Kidney (tissue), 22 donors: ENCODE measurements around the gene SHBG. TPM values are rescaled to one million over a fixed set of nuclear protein-coding genes. Genes with fewer than 3 reads are reported as not detected.

Source experiments
- DNase-seq, 5 donors: peaks; one replicate each; pipeline ENCODE4 v3.0.0-alpha.2; 2013 to 2020
- FAIRE-seq: peaks from 2 replicates; lab custom pipeline; 2012; peaks lifted over from hg19 to GRCh38; lab: Jason Lieb, UNC
- H3K27ac ChIP-seq, 2 donors: one replicate each; pipeline ENCODE4 v1.7.0; 2013; ENCODE audit warnings: low read depth in 2 of 2, low read length in 2 of 2, inconsistent platforms in 1 of 2
- H3K27me3 ChIP-seq: one replicate; pipeline ENCODE4 v1.7.1; 2013; ENCODE audit warnings: low read length, inconsistent platforms; ENCODE audit not compliant: control insufficient read depth, insufficient read depth
- H3K36me3 ChIP-seq, 3 donors: one replicate each; pipeline versions ENCODE4 v1.7.0 to v1.7.1; 2013; ENCODE audit warnings: low read length in 3 of 3, control low read depth in 1 of 3, inconsistent platforms in 1 of 3; ENCODE audit not compliant: insufficient read depth in 3 of 3, control insufficient read depth in 2 of 3
- H3K4me1 ChIP-seq, 3 donors: one replicate each; pipeline versions ENCODE4 v1.7.0 to v1.7.1; 2013; ENCODE audit warnings: low read length in 3 of 3, inconsistent platforms in 1 of 3, low read depth in 1 of 3; ENCODE audit not compliant: control insufficient read depth in 2 of 3, insufficient read depth in 2 of 3
- H3K4me3 ChIP-seq, 3 donors: one replicate each; pipeline versions ENCODE4 v1.7.0 to v1.8.1; 2013; ENCODE audit warnings: low read length in 3 of 3, control low read depth in 1 of 3, inconsistent platforms in 1 of 3
- H3K9ac ChIP-seq, 3 donors: one replicate each; pipeline versions ENCODE4 v1.7.0 to v1.7.1; 2013; ENCODE audit warnings: low read length in 3 of 3, control low read depth in 1 of 3, inconsistent platforms in 1 of 3
- H3K9me3 ChIP-seq, 3 donors: one replicate each; pipeline versions ENCODE4 v1.7.0 to v1.7.1; 2013; ENCODE audit warnings: low read length in 3 of 3, control low read depth in 1 of 3, inconsistent platforms in 1 of 3; ENCODE audit not compliant: control insufficient read depth in 2 of 3, insufficient read depth in 1 of 3
- CTCF ChIP-seq: IDR thresholded peaks from 3 replicates; pipeline ENCODE4 v1.5.1; 2012; ENCODE audit warnings: mild to moderate bottlenecking, moderate library complexity, borderline replicate concordance; ENCODE audit not compliant: insufficient read depth; ENCODE audit errors: extremely low read depth
- intact Hi-C: fragments of 100-400 bp; cut with DNase I; formaldehyde crosslinking; loops from one replicate; pipeline ENCODE4 v1.11.1; 2022
- long read RNA-seq, 10 donors: library from polyadenylated mRNA in 1 of 10; unstranded in 1 of 10; transcript quantifications; one replicate each; pipeline ENCODE4 v2.0.0 and lab custom pipeline, GENCODE V29; 2021 to 2026
- polyA plus RNA-seq: library from polyadenylated mRNA; stranded (reverse); fragments of 350-450 nt; fragmentation: Illumina TruSeq; extraction: RNeasy Lipid Tissue Mini Kit (QIAGEN cat#74804); gene quantifications from one replicate; pipeline ENCODE4 v1.2.3, GENCODE V29; 2014; ENCODE audit warnings: low read depth, low replicate concordance; ENCODE audit not compliant: insufficient read depth
- total RNA-seq: library from RNA; stranded (reverse); fragmentation: NEBNext Ultra II Directional; extraction: Animal tissue kit (Norgen Biotek cat#: 25700); gene quantifications from one replicate; pipeline ENCODE4 v1.2.1, GENCODE V29; 2021
- donor health status: control.
- donor health status: control.
- donor health status: control.
- donor health status: control.
- donor health status: control.
- donor health status: DM: yes; HTN: yes; CAD: no.
- donor health status: Normal renal cell carcinoma (clear cell type).

SHBG gene, protein sequence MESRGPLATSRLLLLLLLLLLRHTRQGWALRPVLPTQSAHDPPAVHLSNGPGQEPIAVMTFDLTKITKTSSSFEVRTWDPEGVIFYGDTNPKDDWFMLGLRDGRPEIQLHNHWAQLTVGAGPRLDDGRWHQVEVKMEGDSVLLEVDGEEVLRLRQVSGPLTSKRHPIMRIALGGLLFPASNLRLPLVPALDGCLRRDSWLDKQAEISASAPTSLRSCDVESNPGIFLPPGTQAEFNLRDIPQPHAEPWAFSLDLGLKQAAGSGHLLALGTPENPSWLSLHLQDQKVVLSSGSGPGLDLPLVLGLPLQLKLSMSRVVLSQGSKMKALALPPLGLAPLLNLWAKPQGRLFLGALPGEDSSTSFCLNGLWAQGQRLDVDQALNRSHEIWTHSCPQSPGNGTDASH
- total RNA-seq (0.57 TPM), polyA plus RNA-seq (4.6 TPM)
- long read RNA-seq, donor 1, partial matches to known transcripts: 0 of 1 reads
- long read RNA-seq, donor 1, other reads (novel, unspliced or antisense): 0 of 1 reads
- long read RNA-seq, donor 2: 0 reads
- long read RNA-seq, donor 3, partial matches to known transcripts: 0 of 2 reads
- long read RNA-seq, donor 3, other reads (novel, unspliced or antisense): 0 of 2 reads
- long read RNA-seq, donor 4, partial matches to known transcripts: 0 of 1 reads
- long read RNA-seq, donor 4, other reads (novel, unspliced or antisense): 0 of 1 reads
- long read RNA-seq, donor 5: 0 reads
- long read RNA-seq, donor 6, partial matches to known transcripts: 0 of 2 reads
- long read RNA-seq, donor 6, other reads (novel, unspliced or antisense): 0 of 2 reads
- long read RNA-seq, donor 7: 0 reads
- long read RNA-seq, donor 8: 0 reads
- long read RNA-seq, donor 9: 0 reads
- long read RNA-seq, donor 10, partial matches to known transcripts: 0 of 1 reads
- long read RNA-seq, donor 10, other reads (novel, unspliced or antisense): 0 of 1 reads

DNA sequence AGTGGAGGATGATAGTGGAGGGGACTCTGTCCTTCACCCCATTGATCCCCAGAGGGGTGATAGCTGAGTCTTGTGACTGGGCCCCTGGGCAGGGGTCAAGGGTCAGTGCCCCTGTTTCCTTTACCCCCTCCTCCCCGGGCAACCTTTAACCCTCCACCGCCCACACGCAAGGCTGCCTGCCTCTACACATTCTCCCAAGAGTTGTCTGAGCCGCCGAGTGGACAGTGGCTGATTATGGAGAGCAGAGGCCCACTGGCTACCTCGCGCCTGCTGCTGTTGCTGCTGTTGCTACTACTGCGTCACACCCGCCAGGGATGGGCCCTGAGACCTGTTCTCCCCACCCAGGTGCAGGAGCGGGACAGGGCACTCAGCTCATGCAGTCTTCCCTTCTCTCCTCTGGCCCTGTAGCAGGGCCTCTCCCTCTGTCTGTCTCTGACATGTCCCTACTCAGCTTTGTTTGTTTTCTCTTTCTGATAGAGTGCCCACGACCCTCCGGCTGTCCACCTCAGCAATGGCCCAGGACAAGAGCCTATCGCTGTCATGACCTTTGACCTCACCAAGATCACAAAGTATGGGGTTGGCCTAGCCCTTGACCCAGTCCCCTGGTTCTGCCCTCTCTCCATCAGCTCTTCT, at the start of gene SHBG:
Gene SHBG, plus strand, starts transcription at position 197 of the 633 bp plus-strand sequence. Its CDS starts 38 bp downstream, at position 235.
- H3K9me3 ChIP-seq: no peaks in the 10 kb centered on the region
- FAIRE-seq (no peak), DNase-seq (peak in 1 of 5 donors; percentile 57)
- no peak within 1 kb of the TSS for H3K27ac ChIP-seq
- H3K4me3 ChIP-seq: no peak within 1 kb of the TSS
- no peaks in the 10 kb centered on the region for H3K27me3 ChIP-seq
- intact Hi-C loops: no loop called here
- TF ChIP-seq CTCF: no peak
- H3K4me1 ChIP-seq: peaks cover 0 to 9% (median 9%) of the 10 kb centered on the region in 3 donors
- no peaks in the 10 kb centered on the region for H3K36me3 ChIP-seq
- no peak within 1 kb of the TSS for H3K9ac ChIP-seq

DNA sequence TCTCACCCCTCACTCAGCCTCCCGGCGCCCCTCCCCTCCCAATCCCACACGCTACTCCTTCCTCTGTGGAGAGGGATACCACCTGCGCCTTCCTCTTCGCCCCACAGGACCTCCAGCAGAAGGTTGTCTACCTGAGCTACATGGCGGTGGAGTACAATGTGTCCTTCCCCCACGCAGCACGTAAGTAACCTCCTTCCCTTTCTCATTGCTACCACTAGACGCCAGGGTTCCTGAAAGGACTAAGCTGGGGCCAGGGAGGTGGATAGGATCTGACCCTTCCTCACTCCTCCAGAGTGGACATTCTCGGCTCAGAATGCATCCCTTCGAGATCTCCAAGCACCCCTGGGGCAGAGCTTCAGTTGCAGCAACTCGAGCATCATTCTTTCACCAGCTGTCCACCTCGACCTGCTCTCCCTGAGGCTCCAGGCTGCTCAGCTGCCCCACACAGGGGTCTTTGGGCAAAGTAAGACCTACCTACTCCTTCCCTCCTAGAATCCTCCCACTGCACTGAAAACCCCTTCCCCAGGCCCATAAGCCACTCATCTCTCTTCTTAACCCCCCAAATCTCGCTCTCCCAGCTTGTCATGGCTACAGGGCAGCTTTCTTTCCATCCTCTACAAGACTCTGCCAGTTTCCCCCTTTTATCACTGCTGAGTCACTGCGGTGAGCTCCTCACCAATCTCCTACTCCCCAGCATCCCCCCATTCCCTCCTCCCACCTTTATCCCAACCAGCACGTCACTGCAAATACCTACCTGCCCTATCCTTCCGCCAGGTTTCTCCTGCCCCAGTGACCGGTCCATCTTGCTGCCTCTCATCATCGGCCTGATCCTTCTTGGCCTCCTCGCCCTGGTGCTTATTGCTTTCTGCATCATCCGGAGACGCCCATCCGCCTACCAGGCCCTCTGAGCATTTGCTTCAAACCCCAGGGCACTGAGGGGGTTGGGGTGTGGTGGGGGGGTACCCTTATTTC, 49.0 kb upstream of the SHBG start:
- Histone ChIP-seq H3K4me3 (peak overlapping the region in 1 of 3 donors; percentile 56), H3K4me1 (peaks cover 0 to 40% (median 39%) of the 10 kb centered on the region in 3 donors)
- FAIRE-seq: no peak

More for the DNA sequence above, 49.0 kb upstream of the SHBG start:
- DNase-seq: peak in 1 of 5 donors; percentile 63
- intact Hi-C loops: no loop called here
- Histone ChIP-seq H3K9ac (peak overlapping the region in 1 of 3 donors; percentile 56), H3K9me3 (no peaks in the 10 kb centered on the region), H3K27ac (peak overlapping the region in 1 of 2 donors; percentile 20), H3K36me3 (peaks cover 14 to 32% (median 22%) of the 10 kb centered on the region in 3 donors), H3K27me3 (no peaks in the 10 kb centered on the region)
- no peak for TF ChIP-seq CTCF
